ENCODE data around the gene TMEM126A. TPM values are rescaled to one million over a fixed set of nuclear protein-coding genes. Genes with fewer than 3 reads are reported as not detected.
A peak's percentile ranks its signal among the peaks of the same experiment; 100 is the strongest.

The TMEM126A gene
- total RNA-seq, 1 experiment from 2014 or later: 37.2 TPM

DNA sequence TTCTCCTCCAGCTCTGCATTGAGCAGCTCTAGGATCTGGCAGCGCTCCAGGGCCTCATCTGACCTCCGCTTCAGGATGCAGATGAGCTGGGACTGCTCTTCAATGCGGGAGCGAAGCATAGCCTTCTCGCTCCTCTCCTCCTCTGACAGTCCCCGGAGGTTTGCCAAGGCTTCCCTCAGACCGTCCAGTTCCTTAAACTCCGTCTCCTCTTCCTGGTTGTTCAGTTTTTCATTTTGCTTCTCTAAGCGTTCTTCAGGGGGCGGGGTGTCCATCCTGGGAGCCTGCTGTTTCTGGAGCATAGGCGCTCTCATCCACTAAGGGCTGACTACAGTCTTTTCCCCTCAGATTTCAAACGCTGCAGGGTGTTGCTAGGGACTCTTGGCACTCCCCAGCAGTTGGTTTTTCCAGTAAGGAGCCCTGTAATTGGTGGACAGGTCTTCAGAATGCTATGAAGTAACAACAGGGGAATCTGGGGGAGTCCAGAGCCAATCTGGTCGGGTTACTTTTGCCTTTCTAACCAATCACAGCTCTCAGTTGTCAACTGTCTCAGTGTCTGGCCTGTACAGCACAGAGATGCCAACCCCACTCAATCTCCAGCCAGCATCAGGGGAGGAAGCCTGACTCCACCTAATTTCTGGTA lies 38.2 kb downstream of the TMEM126A start, which contains the start of gene CCDC89:
Gene CCDC89, minus strand, starts transcription at position 376 of the 640 bp plus-strand sequence. Its CDS starts 65 bp downstream, at position 311.
- CTCF ChIA-PET: interaction anchor here (1.1 to 1.5 kb wide), 2 partner anchors 9 to 140 kb away, joined by 3 to 4 read pairs; no protein-coding TSS in a partner anchor
- ATAC-seq (peak; percentile 69), DNase-seq (ENCODE audit: low spot score) (no peak)
- TF ChIP-seq ZNF219 (CRISPR knock-in tag; IDR thresholded peaks at IDR 0.05; ENCODE audit: borderline replicate concordance) (no peak), OVOL2 (CRISPR knock-in tag; IDR thresholded peaks at IDR 0.05; ENCODE audit: borderline replicate concordance) (no peak), NFATC4 (CRISPR knock-in tag; IDR thresholded peaks at IDR 0.05) (no peak), ZNF317 (CRISPR knock-in tag; IDR thresholded peaks at IDR 0.05; ENCODE audit: borderline replicate concordance, low read depth) (no peak)
- POLR2A ChIA-PET: no interaction called here
- no peak within 1 kb of the TSS for H3K4me3 Mint-ChIP-seq
- H3K27me3 Mint-ChIP-seq (ENCODE audit: low read depth): peaks cover 6% of the 10 kb centered on the region; the same call in 1 of the 2 replicates
- no peak within 1 kb of the TSS for H3K27ac Mint-ChIP-seq
- H3K36me3 Mint-ChIP-seq: no peaks in the 10 kb centered on the region
- no peaks in the 10 kb centered on the region for H3K9me3 Mint-ChIP-seq
- H3K4me1 Mint-ChIP-seq: peaks cover 5% of the 10 kb centered on the region

DNA sequence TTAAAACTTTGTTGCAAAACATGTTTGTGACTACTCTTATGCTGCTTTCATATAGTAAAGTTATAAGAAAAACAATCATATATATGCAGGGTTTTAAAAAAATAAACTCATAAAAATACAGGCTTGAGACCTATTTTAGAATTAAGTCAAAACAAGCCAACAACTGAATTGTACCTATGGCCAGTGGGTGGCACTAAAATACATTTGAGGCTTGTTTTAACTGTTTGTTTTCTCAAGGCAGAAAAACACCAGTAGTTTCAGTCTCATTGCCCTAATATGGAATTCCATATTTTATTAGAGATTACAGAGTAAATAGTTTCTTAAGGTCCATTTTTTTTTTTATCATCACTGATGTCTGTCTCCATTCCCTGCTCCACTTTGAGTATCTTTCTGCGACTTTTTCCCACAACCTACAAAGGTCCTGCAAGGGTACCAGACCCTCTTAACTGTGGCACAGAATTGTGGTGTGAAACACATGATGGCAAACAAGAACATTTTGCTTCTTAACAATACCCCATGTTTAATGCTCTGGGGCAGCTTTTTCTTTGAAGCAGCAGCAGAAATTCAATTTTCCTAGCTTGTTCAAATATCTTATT lies 46.7 kb downstream of the TMEM126A start:
- Mint-ChIP-seq H3K4me3 (no peak overlapping the region), H3K4me1 (peaks cover 10% of the 10 kb centered on the region), H3K36me3 (no peaks in the 10 kb centered on the region), H3K9me3 (no peaks in the 10 kb centered on the region), H3K27me3 (ENCODE audit: low read depth) (no peaks in the 10 kb centered on the region), H3K27ac (no peak overlapping the region)
- ChIA-PET POLR2A (interaction anchor here (0.6 kb wide), 1 partner anchor 161 kb away, joined by 3 read pairs; the partner anchor contains the start of gene CCDC83), CTCF (interaction anchor here (1.0 to 1.6 kb wide), 7 partner anchors 9 to 132 kb away, joined by 3 to 4 read pairs (median 3); partner anchors contain the start of gene CCDC89)
- ATAC-seq (no peak; the same call in 1 of the 2 replicates), DNase-seq (ENCODE audit: low spot score) (no peak)
- TF ChIP-seq KAT7 (CRISPR knock-in tag; IDR thresholded peaks at IDR 0.05; ENCODE audit: borderline replicate concordance) (no peak), FOXJ3 (CRISPR knock-in tag; IDR thresholded peaks at IDR 0.05; ENCODE audit: borderline replicate concordance) (no peak), EMX1 (CRISPR knock-in tag; IDR thresholded peaks at IDR 0.05) (no peak), GRHL2 (CRISPR knock-in tag; IDR thresholded peaks at IDR 0.05; ENCODE audit: insufficient replicate concordance, severe bottlenecking) (no peak), NFE2L1 (CRISPR knock-in tag; IDR thresholded peaks at IDR 0.05) (no peak), ZNF219 (CRISPR knock-in tag; IDR thresholded peaks at IDR 0.05; ENCODE audit: borderline replicate concordance) (no peak), ZNF396 (CRISPR knock-in tag; IDR thresholded peaks at IDR 0.05; ENCODE audit: borderline replicate concordance) (no peak), SMAD4 (CRISPR knock-in tag; IDR thresholded peaks at IDR 0.05) (no peak), MYBL2 (CRISPR knock-in tag; IDR thresholded peaks at IDR 0.05) (no peak), FOXP1 (CRISPR knock-in tag; IDR thresholded peaks at IDR 0.05; ENCODE audit: borderline replicate concordance) (no peak), SOX15 (CRISPR knock-in tag; IDR thresholded peaks at IDR 0.05) (no peak)
- TF ChIP-seq, protein P1, sequence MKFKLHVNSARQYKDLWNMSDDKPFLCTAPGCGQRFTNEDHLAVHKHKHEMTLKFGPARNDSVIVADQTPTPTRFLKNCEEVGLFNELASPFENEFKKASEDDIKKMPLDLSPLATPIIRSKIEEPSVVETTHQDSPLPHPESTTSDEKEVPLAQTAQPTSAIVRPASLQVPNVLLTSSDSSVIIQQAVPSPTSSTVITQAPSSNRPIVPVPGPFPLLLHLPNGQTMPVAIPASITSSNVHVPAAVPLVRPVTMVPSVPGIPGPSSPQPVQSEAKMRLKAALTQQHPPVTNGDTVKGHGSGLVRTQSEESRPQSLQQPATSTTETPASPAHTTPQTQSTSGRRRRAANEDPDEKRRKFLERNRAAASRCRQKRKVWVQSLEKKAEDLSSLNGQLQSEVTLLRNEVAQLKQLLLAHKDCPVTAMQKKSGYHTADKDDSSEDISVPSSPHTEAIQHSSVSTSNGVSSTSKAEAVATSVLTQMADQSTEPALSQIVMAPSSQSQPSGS (CRISPR knock-in tag; IDR thresholded peaks at IDR 0.05; ENCODE audit: borderline replicate concordance, low read depth): no peak
- TF ChIP-seq, protein P2, sequence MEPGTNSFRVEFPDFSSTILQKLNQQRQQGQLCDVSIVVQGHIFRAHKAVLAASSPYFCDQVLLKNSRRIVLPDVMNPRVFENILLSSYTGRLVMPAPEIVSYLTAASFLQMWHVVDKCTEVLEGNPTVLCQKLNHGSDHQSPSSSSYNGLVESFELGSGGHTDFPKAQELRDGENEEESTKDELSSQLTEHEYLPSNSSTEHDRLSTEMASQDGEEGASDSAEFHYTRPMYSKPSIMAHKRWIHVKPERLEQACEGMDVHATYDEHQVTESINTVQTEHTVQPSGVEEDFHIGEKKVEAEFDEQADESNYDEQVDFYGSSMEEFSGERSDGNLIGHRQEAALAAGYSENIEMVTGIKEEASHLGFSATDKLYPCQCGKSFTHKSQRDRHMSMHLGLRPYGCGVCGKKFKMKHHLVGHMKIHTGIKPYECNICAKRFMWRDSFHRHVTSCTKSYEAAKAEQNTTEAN (CRISPR knock-in tag; IDR thresholded peaks at IDR 0.05): no peak
- TF ChIP-seq, protein P3, sequence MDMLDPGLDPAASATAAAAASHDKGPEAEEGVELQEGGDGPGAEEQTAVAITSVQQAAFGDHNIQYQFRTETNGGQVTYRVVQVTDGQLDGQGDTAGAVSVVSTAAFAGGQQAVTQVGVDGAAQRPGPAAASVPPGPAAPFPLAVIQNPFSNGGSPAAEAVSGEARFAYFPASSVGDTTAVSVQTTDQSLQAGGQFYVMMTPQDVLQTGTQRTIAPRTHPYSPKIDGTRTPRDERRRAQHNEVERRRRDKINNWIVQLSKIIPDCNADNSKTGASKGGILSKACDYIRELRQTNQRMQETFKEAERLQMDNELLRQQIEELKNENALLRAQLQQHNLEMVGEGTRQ (CRISPR knock-in tag; IDR thresholded peaks at IDR 0.05): no peak
- TF ChIP-seq, protein P4, sequence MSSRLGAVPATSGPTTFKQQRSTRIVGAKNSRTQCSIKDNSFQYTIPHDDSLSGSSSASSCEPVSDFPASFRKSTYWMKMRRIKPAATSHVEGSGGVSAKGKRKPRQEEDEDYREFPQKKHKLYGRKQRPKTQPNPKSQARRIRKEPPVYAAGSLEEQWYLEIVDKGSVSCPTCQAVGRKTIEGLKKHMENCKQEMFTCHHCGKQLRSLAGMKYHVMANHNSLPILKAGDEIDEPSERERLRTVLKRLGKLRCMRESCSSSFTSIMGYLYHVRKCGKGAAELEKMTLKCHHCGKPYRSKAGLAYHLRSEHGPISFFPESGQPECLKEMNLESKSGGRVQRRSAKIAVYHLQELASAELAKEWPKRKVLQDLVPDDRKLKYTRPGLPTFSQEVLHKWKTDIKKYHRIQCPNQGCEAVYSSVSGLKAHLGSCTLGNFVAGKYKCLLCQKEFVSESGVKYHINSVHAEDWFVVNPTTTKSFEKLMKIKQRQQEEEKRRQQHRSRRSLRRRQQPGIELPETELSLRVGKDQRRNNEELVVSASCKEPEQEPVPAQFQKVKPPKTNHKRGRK (CRISPR knock-in tag; IDR thresholded peaks at IDR 0.05; ENCODE audit: borderline replicate concordance): no peak
